ENCODE measurements around the gene KCNA1. TPM values are rescaled to one million over a fixed set of nuclear protein-coding genes. Genes with fewer than 3 reads are reported as not detected.

Gene KCNA1
- total and polyA plus RNA-seq, 2 experiments from 2014 or later = 0.18 TPM; not detected in 1

DNA sequence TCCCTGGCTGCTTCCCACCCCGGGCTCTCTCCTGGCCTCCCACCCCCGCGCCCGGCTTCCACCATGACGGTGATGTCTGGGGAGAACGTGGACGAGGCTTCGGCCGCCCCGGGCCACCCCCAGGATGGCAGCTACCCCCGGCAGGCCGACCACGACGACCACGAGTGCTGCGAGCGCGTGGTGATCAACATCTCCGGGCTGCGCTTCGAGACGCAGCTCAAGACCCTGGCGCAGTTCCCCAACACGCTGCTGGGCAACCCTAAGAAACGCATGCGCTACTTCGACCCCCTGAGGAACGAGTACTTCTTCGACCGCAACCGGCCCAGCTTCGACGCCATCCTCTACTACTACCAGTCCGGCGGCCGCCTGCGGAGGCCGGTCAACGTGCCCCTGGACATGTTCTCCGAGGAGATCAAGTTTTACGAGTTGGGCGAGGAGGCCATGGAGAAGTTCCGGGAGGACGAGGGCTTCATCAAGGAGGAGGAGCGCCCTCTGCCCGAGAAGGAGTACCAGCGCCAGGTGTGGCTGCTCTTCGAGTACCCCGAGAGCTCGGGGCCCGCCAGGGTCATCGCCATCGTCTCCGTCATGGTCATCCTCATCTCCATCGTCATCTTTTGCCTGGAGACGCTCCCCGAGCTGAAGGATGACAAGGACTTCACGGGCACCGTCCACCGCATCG lies 1.8 kb downstream of the KCNA1 start:
- DNase-seq (ENCODE audit: low read depth in 1 of 2, low spot score in 1 of 2) = no peak

GRCh38 chr12:4914720-4915119 lies 5.0 kb downstream of the KCNA1 start:
- TF ChIP-seq, protein P1, sequence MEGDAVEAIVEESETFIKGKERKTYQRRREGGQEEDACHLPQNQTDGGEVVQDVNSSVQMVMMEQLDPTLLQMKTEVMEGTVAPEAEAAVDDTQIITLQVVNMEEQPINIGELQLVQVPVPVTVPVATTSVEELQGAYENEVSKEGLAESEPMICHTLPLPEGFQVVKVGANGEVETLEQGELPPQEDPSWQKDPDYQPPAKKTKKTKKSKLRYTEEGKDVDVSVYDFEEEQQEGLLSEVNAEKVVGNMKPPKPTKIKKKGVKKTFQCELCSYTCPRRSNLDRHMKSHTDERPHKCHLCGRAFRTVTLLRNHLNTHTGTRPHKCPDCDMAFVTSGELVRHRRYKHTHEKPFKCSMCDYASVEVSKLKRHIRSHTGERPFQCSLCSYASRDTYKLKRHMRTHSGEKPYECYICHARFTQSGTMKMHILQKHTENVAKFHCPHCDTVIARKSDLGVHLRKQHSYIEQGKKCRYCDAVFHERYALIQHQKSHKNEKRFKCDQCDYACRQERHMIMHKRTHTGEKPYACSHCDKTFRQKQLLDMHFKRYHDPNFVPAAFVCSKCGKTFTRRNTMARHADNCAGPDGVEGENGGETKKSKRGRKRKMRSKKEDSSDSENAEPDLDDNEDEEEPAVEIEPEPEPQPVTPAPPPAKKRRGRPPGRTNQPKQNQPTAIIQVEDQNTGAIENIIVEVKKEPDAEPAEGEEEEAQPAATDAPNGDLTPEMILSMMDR (IDR thresholded peaks at IDR 0.05; ENCODE audit: low read depth, low read length) = no peak
- no peaks in the 10 kb centered on the region for H3K36me3 ChIP-seq
- DNase-seq (ENCODE audit: low read depth in 1 of 2, low spot score in 1 of 2) = no peak
- peaks cover 75% of the 10 kb centered on the region for H3K27me3 ChIP-seq
- no peaks in the 10 kb centered on the region for H3K9me3 ChIP-seq (ENCODE audit: low read depth)
- H3K4me1 ChIP-seq (ENCODE audit: low read depth) = no peaks in the 10 kb centered on the region
- H3K27ac ChIP-seq = no peak overlapping the region
- H3K4me3 ChIP-seq = no peak overlapping the region

More for the DNA sequence above, 1.8 kb downstream of the KCNA1 start:
- no peaks in the 10 kb centered on the region for H3K9me3 ChIP-seq (ENCODE audit: low read depth)
- H3K4me3 ChIP-seq = no peak overlapping the region
- H3K27ac ChIP-seq = no peak overlapping the region
- H3K36me3 ChIP-seq = no peaks in the 10 kb centered on the region
- TF ChIP-seq, protein P1 (IDR thresholded peaks at IDR 0.05; ENCODE audit: low read depth, low read length) = no peak
- peaks cover 100% of the 10 kb centered on the region for H3K27me3 ChIP-seq
- no peaks in the 10 kb centered on the region for H3K4me1 ChIP-seq (ENCODE audit: low read depth)

DNA sequence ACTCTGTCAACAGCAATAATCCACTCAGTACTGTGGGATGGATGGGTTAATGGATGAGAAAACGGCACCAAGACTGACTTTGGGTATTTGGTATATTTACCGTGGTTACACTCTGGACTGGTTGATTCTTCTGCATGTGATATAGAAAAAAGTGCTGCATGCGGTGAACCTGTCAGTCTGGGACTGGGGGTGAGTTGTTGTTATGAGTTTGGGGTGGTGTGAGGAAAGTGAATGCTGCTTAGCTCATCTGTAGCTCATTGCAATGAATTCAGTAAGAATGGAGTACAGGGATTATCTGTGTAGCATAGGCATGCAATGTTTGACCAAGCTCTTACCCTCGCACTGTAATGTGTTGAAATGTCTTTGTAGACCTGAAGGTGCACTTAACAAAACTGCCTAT lies 6.0 kb downstream of the KCNA1 start:
- Histone ChIP-seq H3K27me3 (peaks cover 67% of the 10 kb centered on the region), H3K36me3 (no peaks in the 10 kb centered on the region), H3K27ac (no peak overlapping the region), H3K4me3 (no peak overlapping the region), H3K4me1 (ENCODE audit: low read depth) (no peaks in the 10 kb centered on the region), H3K9me3 (ENCODE audit: low read depth) (no peaks in the 10 kb centered on the region)
- TF ChIP-seq, protein P1 (IDR thresholded peaks at IDR 0.05; ENCODE audit: low read depth, low read length) = no peak
- no peak for DNase-seq (ENCODE audit: low read depth in 1 of 2, low spot score in 1 of 2)

- peak in 1 of 2 donors; percentile 27 for DNase-seq (ENCODE audit: low read depth in 1 of 2, low spot score in 1 of 2)
- Histone ChIP-seq H3K9me3 (ENCODE audit: low read depth) (no peaks in the 10 kb centered on the region), H3K4me1 (ENCODE audit: low read depth) (no peaks in the 10 kb centered on the region), H3K4me3 (no peak overlapping the region), H3K27me3 (peaks cover 46% of the 10 kb centered on the region), H3K36me3 (no peaks in the 10 kb centered on the region), H3K27ac (no peak overlapping the region)
- TF ChIP-seq, protein P1 (IDR thresholded peaks at IDR 0.05; ENCODE audit: low read depth, low read length) = no peak
Measured at GRCh38 chr12:4918950-4919660, 9.4 kb downstream of the KCNA1 start.

DNA sequence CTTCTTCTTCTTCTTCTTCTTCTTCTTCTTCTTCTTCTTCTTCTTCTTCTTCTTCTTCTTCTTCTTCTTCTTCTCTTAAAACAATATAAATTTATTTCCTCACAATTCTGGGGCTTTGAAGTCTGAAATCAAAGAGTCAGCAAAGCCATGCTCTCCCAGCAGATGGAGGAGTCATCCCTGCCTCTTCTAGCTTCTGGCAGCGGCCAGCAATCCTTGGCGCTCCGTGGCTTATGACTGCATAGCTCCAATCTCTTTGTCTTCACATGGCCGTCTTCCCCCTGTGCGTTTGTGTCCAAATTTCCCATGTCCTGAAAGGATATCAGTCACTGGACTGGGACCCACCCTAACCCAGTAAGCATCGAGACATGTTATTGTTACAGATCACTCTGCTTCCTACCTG lies 22.9 kb downstream of the KCNA1 start:
- no peaks in the 10 kb centered on the region for H3K9me3 ChIP-seq (ENCODE audit: low read depth)
- no peak overlapping the region for H3K4me3 ChIP-seq
- H3K36me3 ChIP-seq = no peaks in the 10 kb centered on the region
- TF ChIP-seq, protein P1 (IDR thresholded peaks at IDR 0.05; ENCODE audit: low read depth, low read length) = no peak
- H3K4me1 ChIP-seq (ENCODE audit: low read depth) = no peaks in the 10 kb centered on the region
- H3K27ac ChIP-seq = no peak overlapping the region
- peaks cover 4% of the 10 kb centered on the region for H3K27me3 ChIP-seq
- no peak for DNase-seq (ENCODE audit: low read depth in 1 of 2, low spot score in 1 of 2)

Measured in cardiac muscle cell (in vitro differentiated cells and primary cell).